Activated CD8-positive, alpha-beta memory T cell treated with anti-CD3 and anti-CD28 coated beads for 48 hours (primary cell): ENCODE data around the gene BCL6.

Experiments used
- DNase-seq, 3 experiments: peaks; one replicate each; pipeline ENCODE4 v3.0.0-alpha.2; 2020; ENCODE audit warnings: low read depth in 2 of 3, low spot score in 2 of 3

Gene BCL6

DNA sequence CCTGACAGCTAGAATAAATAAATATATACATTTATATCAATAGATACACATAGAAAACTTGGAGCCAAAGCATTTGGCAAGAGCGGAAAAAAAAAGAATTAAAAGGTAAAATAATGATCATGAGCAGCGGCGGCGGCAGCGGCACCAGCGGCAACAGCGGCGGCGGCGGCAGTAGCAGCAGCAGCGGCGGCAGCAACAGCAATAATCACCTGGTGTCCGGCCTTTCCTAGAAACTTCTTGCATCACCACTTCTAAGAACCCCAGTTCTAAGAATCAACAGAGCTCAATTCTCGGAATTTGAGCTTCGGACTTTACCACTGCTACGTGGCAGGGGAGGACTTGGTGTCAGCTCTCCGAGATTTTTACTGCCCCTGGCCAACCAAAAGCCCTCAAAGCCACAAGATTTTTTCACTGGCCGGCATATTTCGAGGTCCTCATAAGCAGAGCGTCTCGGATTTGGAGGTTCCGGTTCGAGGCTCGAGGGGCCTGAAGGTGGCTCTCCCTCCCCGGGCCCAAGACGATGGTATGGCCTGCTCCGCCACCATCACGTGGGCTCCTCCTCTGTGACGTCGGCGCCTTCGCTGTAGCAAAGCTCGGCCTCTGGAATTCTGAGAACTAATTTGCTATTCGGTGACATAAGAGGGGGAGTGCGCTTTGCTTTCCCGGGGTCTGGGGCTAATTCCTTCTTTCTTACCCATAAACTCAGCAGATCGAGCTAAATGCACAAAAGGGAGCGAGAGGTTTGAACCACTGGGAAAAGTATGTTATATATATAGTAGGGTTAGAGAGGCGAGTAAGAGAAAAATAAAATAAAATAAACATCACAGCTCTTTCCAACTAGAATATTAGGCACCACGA, at the start of gene BCL6:
BCL6 (minus strand) TSS at position 268 of the 858 bp plus-strand sequence. CDS start 11,775 bp downstream, outside the sequence.
- peak in 2 of 3 experiments; percentile 71 to 75 for DNase-seq

- DNase-seq = no peak
Observed at GRCh38 chr3:187794731-187795130, 49.5 kb upstream of the BCL6 start.

GRCh38 chr3:187793618-187794017, 48.4 kb upstream of the BCL6 start:
- no peak for DNase-seq

- DNase-seq = no peak
Observed at GRCh38 chr3:187792521-187792920, 47.3 kb upstream of the BCL6 start.

DNA sequence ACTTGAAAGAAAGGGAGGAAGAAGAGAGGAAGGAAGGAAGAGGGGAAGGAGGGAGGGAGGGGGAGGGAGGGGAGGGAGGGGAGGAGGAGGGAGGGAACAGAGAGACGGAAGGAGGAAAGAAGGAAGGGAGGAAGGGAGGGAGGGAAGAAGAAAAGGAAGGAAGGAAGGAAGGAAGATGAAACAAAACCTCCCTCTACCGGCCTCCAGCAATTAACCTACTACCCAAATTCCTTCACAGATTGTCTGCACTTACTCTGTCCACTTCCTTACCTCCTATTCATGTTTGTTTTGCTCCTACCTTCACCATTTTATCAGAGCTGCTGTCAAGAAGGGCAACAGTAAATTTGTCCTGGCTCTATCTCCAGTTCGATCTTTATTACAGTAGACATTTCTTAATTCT, 44.6 kb upstream of the BCL6 start:
- no peak for DNase-seq

- DNase-seq = no peak
Observed at GRCh38 chr3:187788984-187789857, 44.0 kb upstream of the BCL6 start.

DNA sequence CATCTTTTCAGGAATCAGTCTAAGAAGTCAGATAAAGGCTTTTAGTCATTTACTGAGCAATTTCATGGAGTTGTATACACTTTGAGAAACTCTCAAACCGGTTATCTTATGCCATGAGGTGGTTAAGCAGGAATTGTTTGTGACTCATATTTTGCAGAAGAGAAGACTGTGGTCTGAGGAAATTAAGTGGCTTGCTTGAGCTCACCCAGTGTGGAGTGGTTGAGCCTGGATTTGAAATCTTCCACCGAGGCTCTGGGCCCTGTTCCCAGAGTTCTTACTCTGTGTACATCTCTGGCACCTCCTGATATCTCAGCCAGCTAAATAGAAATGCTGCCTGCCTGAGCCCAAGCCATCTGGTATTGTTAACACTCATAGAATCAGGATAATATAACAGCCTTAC, 37.8 kb upstream of the BCL6 start:
- DNase-seq = no peak

DNA sequence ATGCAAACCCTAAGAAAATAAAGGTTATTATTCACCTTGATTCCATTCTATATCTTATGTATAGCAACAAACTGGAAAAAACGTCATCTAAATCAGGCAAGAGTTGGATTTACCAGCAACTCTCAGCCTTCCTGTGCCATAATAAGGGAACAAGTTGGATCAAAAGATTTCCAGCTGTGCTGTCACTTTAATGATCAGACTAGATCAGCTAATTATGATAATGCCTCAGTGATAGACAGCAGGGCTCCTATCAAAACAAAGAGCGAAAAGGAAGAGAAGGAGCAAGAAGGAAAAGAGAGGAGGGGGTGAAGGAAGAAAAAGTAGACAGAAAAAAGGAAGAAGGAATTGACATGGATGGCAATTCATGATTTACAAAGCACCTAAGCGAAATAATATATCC, 36.7 kb upstream of the BCL6 start:
- no peak for DNase-seq

GRCh38 chr3:187781001-187781400, 35.7 kb upstream of the BCL6 start:
- no peak for DNase-seq

GRCh38 chr3:187778726-187779125, 33.5 kb upstream of the BCL6 start:
- DNase-seq = no peak

DNA sequence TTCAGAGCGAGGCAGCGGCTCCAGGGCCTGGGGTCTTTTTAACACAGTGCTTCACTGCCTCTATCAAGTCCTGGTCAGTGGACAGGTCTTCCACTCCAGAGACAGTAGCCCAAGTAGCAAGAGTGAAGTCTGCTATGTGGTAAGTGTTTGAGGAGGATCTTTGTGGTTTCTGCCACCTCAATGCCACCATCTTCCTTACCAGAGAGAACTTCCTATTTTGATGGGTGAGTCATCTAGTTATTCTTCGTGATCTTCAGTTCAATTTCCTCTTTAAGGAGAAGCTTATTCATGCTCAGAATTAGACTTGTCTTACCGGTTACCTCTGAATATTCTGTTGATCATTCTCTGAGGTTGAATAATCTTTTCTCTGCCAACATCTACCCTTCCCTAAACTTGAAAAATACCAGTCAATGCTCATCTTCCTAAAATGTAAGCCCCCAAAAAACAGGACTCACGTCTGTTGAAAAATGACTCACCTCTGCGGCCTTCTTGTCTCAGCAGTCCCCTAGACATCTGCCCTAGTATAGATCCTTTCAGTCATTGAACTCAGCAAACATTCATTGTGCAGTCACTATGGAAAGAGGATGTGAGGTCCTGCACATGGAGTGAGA, 32.2 kb upstream of the BCL6 start:
- no peak for DNase-seq

DNA sequence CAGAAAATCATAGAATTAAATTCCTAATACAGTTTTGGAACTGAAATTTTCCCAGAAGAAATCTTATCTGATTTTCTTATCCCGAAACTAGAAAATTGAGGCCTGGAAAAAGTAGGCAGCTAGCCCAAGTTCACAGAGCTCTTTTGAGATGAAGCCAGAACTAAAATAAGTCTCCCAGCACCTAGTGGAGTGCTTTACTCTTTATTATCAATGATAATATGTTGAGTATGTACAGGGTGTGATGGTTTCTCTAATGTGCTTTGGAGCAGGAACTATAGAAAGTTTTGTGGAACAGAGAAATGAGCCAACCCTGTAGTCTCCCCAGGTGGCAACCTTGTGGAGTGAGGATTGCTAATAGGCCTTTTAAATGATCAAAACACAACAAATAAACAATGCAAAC, 30.3 kb upstream of the BCL6 start:
- DNase-seq = no peak

DNA sequence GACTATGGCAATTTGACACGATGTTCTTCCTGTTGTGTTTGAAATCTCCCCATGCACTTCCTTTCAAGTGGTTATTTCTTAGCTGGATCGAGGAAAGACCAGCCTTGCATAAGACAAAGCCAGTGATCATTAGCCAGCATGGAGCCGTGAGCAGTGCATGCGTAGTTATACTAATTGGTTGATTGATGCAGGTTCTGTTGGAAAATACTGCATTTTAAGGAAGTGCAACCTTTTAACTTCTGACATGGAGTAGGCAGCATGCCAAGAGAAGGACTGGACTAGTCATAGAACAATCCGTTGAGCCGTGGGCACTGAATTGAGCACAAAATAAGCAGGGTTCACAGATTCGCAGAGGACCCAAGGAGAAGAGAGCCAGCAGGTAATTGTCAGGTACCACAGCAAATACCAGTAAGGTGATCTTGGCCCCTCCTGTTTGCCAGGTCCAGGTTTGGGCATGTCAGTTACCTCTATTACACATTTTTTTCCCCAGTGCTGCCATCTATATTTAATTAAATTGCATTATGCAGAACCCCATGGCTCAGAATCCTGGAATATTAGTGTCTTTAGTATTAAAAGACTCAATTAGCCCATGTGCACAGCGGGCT, 29.0 kb upstream of the BCL6 start:
- no peak for DNase-seq

GRCh38 chr3:187773233-187774184, 28.2 kb upstream of the BCL6 start:
- no peak for DNase-seq

DNA sequence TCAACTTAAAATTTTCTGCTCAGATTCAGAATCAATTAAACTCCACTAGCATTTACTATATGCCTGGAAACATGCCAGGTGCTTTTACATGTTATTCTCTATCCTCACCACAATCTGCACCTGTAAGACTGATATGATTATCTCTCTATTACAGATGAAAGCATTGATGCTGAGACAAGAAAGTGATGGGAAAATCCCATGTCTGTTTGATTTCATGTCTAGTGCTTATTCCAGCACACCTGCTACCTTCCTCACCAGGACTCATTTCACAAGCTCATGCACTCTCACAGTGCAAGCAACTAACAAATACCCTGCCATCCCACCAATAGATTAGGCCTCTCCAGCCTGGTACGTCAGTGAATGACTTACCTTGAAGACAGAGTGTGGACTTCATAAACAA, 25.0 kb upstream of the BCL6 start:
- DNase-seq = no peak

GRCh38 chr3:187769771-187770170, 24.5 kb upstream of the BCL6 start:
- DNase-seq = no peak

- DNase-seq = no peak
Observed at GRCh38 chr3:187767266-187768012, 22.2 kb upstream of the BCL6 start.

DNA sequence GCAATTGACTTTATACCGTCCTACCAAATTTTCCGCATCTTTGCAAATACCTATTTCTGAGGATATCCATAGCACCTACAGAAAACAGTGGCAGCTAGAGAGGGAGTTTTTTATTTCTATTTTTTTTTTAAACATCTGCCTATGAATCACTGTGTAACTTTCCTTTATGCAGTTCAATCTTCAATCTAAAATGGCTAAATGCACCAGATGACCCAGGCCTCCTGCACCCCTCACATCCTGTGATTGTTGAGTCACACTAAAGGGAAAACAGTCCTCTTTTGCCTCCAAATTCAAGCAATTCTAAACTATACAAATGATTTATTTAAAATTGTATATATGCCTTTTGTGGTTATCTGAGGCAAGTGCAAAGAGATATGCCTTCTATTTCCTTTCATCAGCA, 20.1 kb upstream of the BCL6 start:
- no peak for DNase-seq

DNA sequence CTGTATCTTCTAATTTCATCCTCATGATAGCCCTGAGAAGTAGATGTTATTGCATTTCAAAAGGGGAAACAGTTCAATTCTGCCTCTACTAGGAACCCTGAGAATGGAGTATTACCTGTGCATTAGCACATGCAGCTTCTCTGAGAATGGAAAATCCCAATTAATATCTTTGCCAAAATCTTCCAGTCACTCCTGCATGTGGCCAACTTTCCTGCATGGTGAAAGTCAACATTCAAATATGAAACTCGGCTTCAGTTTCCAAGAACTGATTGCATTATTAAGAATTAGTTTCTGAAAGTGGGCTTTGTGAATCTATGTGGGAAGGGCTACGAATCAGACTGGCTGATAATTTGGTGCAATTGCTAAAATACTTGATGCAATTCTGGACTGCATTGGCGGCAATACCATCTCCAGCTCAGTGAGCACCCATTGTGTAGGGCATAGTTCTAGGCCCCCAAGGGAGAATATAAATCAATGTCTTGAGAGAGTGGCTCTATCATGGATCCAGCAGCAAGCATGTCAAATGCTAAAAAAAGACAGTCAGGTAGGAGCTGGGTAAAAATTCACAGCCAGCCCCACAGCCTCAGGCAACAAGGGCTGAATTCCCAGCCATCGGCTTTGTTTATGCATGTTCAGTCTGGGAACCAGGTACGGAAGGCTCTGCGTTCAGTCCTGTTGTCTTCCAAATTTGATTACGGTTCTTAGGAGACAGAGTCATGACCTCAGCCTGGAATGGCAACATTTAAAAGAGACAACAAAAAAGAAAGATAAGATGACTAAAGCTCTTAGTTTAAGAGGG, 18.8 kb upstream of the BCL6 start:
- DNase-seq = no peak
